HepG2 (cell line): ENCODE data around the gene PRDX2. TPM values are rescaled to one million over a fixed set of nuclear protein-coding genes. Genes with fewer than 3 reads are reported as not detected.

Experiments used
- ARNT2 ChIP-seq: sonication (generic); formaldehyde crosslinking; IDR thresholded peaks from 2 replicates; pipeline ENCODE4 v1.8.0; 2022; ENCODE audit warnings: mild to moderate bottlenecking, low read depth, missing genetic modification reagents, moderate library complexity
- CCDC6 ChIP-seq: sonication (generic); formaldehyde crosslinking; IDR thresholded peaks from 2 replicates; pipeline ENCODE4 v1.8.1; 2022; ENCODE audit warnings: mild to moderate bottlenecking, missing genetic modification reagents, moderate library complexity
- CEBPG ChIP-seq: IDR thresholded peaks from 2 replicates; pipeline ENCODE4 v1.6.1; 2016
- ETV6 ChIP-seq: sonication (generic); formaldehyde crosslinking; conservative IDR thresholded peaks from 2 replicates; pipeline ENCODE4 v1.4.0; 2020; ENCODE audit warnings: missing genetic modification reagents
- EZH2 ChIP-seq: conservative IDR thresholded peaks from 2 replicates; pipeline ENCODE4 v1.6.1; 2012; ENCODE audit warnings: mild to moderate bottlenecking, low read depth, low read length, moderate library complexity
- FOXO1 ChIP-seq: sonication (generic); formaldehyde crosslinking; IDR thresholded peaks from 2 replicates; pipeline ENCODE4 v1.4.0; 2020; ENCODE audit warnings: missing genetic modification reagents
- HOXA9 ChIP-seq: sonication (generic); formaldehyde crosslinking; IDR thresholded peaks from 2 replicates; pipeline ENCODE4 v1.8.1; 2022; ENCODE audit warnings: missing genetic modification reagents, mild to moderate bottlenecking, moderate library complexity, borderline replicate concordance
- JUN ChIP-seq: sonication (generic); formaldehyde crosslinking; IDR thresholded peaks from 2 replicates; pipeline ENCODE4 v1.4.0; 2020; ENCODE audit warnings: mild to moderate bottlenecking, missing genetic modification reagents
- KDM5B ChIP-seq: sonication (generic); formaldehyde crosslinking; IDR thresholded peaks from 2 replicates; pipeline ENCODE4 v1.4.0; 2020; ENCODE audit warnings: missing genetic modification reagents, mild to moderate bottlenecking, borderline replicate concordance
- NFIC ChIP-seq: IDR thresholded peaks from 2 replicates; pipeline ENCODE4 v1.6.1; 2012; ENCODE audit warnings: mild to moderate bottlenecking, low read length, inconsistent platforms
- POLR2A ChIP-seq, 2 experiments: IDR thresholded peaks; 2 replicates each; pipeline ENCODE4 v1.6.1; 2011; ENCODE audit warnings: low read depth in 2 of 2, low read length in 2 of 2, mild to moderate bottlenecking in 1 of 2, moderate library complexity in 1 of 2; ENCODE audit not compliant: insufficient read depth in 1 of 2
- PRDM10 ChIP-seq: sonication (generic); formaldehyde crosslinking; IDR thresholded peaks from 2 replicates; pipeline ENCODE4 v1.4.0; 2020; ENCODE audit warnings: low read depth, missing genetic modification reagents
- SNAI1 ChIP-seq: sonication (generic); formaldehyde crosslinking; IDR thresholded peaks from 2 replicates; pipeline ENCODE4 v1.5.0; 2020; ENCODE audit warnings: mild to moderate bottlenecking, missing genetic modification reagents, borderline replicate concordance
- TFDP2 ChIP-seq: sonication (generic); formaldehyde crosslinking; IDR thresholded peaks from 2 replicates; pipeline ENCODE4 v1.4.0; 2020; ENCODE audit warnings: missing genetic modification reagents
- THRA ChIP-seq: sonication (generic); formaldehyde crosslinking; IDR thresholded peaks from 2 replicates; pipeline ENCODE4 v1.4.0; 2020; ENCODE audit warnings: missing genetic modification reagents, borderline replicate concordance
- TOPORS ChIP-seq: sonication (generic); formaldehyde crosslinking; IDR thresholded peaks from 2 replicates; pipeline ENCODE4 v1.8.0; 2023; ENCODE audit warnings: mild to moderate bottlenecking, missing genetic modification reagents
- ZFP36L1 ChIP-seq: sonication (generic); formaldehyde crosslinking; IDR thresholded peaks from 2 replicates; pipeline ENCODE4 v1.8.0; 2022; ENCODE audit warnings: mild to moderate bottlenecking, missing genetic modification reagents, moderate library complexity
- ZNF256 ChIP-seq: sonication (generic); formaldehyde crosslinking; conservative IDR thresholded peaks from 2 replicates; pipeline ENCODE4 v1.4.0; 2020; ENCODE audit warnings: missing genetic modification reagents
- ZSCAN20 ChIP-seq: sonication (generic); formaldehyde crosslinking; IDR thresholded peaks from 2 replicates; pipeline ENCODE4 v1.4.0; 2020; ENCODE audit warnings: missing genetic modification reagents, mild to moderate bottlenecking, borderline replicate concordance
- ZZZ3 ChIP-seq: sonication (generic); formaldehyde crosslinking; IDR thresholded peaks from 2 replicates; pipeline ENCODE4 v1.4.0; 2020; ENCODE audit warnings: missing genetic modification reagents, mild to moderate bottlenecking, borderline replicate concordance
- polyA plus RNA-seq, 8 experiments: library from polyadenylated mRNA; depleted of rRNA in 3 of 8; stranded (reverse) in 7 of 8; unstranded in 1 of 8; fragments of >200 nt; fragmentation: Illumina TruSeq in 4 of 8; extraction: Trizol in 4 of 8; gene quantifications; 2 replicates each; pipeline versions ENCODE4 v1.2.1 to v1.2.3, GENCODE V29; 2011 to 2016; ENCODE audit warnings: low read depth in 4 of 8, missing spikeins in 1 of 8, mixed read lengths in 1 of 8; ENCODE audit not compliant: insufficient read depth in 1 of 8
- total RNA-seq, 5 experiments: library from RNA; depleted of rRNA; stranded (reverse); fragments of >200 nt; fragmentation: Illumina TruSeq; extraction: Trizol; gene quantifications; 2 replicates each; pipeline ENCODE4 v1.2.3, GENCODE V29; 2016; ENCODE audit warnings: low read depth in 1 of 5
- TF ChIP-seq, protein P1 (sequence below): sonication (generic); formaldehyde crosslinking; IDR thresholded peaks from 2 replicates; pipeline ENCODE4 v1.8.0; 2023; ENCODE audit warnings: mild to moderate bottlenecking, missing genetic modification reagents
- TF ChIP-seq, protein P2 (sequence below): IDR thresholded peaks from 2 replicates; pipeline ENCODE4 v1.6.1; 2016; ENCODE audit warnings: low read depth, borderline replicate concordance

PRDX2 gene
- total and polyA plus RNA-seq, 2 of the 13 experiments (the other 11 are each of a cell fraction or from before 2014, with no cell fraction given): 218 to 381 TPM

- no peak for TF ChIP-seq EZH2
- TF ChIP-seq CEBPG: no peak
- TF ChIP-seq ZSCAN20 (CRISPR knock-in tag): no peak
- no peak for TF ChIP-seq PRDM10 (CRISPR knock-in tag)
- TF ChIP-seq CCDC6 (CRISPR knock-in tag): peak; percentile 58
- peak; percentile 58; the same call in 1 of the 2 replicates for TF ChIP-seq ZNF256 (CRISPR knock-in tag)
- TF ChIP-seq ARNT2 (CRISPR knock-in tag): peak; percentile 93
- TF ChIP-seq FOXO1 (CRISPR knock-in tag): 0 out of 2 replicates have a peak, but pooled peaks have one; percentile 29
- TF ChIP-seq NFIC: no peak
- peak; percentile 80 for TF ChIP-seq TFDP2 (CRISPR knock-in tag)
- 0 out of 2 replicates have a peak, but pooled peaks have one; percentile 64 for TF ChIP-seq ZFP36L1 (CRISPR knock-in tag)
- TF ChIP-seq SNAI1 (CRISPR knock-in tag): peak; percentile 72; the same call in 1 of the 2 replicates
- TF ChIP-seq JUN (CRISPR knock-in tag): 0 out of 2 replicates have a peak, but pooled peaks have one; percentile 53
- 0 out of 2 replicates have a peak, but pooled peaks have one; percentile 73 for TF ChIP-seq ETV6
- TF ChIP-seq HOXA9 (CRISPR knock-in tag): no peak
- peak; percentile 80 for TF ChIP-seq KDM5B
- TF ChIP-seq POLR2A (IDR thresholded peaks at IDR 0.05; ENCODE audit: insufficient read depth in 1 of 2, low read depth in 2 of 2, low read length in 2 of 2): peak; percentile 33 to 51; a peak in 2 of 4 replicates
- TF ChIP-seq, protein P1, sequence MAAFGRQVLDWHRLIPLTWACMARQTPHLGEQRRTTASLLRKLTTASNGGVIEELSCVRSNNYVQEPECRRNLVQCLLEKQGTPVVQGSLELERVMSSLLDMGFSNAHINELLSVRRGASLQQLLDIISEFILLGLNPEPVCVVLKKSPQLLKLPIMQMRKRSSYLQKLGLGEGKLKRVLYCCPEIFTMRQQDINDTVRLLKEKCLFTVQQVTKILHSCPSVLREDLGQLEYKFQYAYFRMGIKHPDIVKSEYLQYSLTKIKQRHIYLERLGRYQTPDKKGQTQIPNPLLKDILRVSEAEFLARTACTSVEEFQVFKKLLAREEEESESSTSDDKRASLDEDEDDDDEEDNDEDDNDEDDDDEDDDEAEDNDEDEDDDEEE (CRISPR knock-in tag): no peak
- TF ChIP-seq TOPORS (CRISPR knock-in tag): no peak
- TF ChIP-seq ZZZ3 (CRISPR knock-in tag): no peak
- TF ChIP-seq THRA (CRISPR knock-in tag): 0 out of 2 replicates have a peak, but pooled peaks have one; percentile 43
- TF ChIP-seq, protein P2, sequence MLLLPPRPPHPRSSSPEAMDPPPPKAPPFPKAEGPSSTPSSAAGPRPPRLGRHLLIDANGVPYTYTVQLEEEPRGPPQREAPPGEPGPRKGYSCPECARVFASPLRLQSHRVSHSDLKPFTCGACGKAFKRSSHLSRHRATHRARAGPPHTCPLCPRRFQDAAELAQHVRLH (CRISPR knock-in tag): no peak
These were observed 9.3 kb downstream of the PRDX2 start (continued) for GRCh38 chr19:12792051-12792852.
